ENCODE results near the gene E2F4. TPM values are rescaled to one million over a fixed set of nuclear protein-coding genes. Genes with fewer than 3 reads are reported as not detected.

Gene E2F4
- total and polyA plus RNA-seq, 9 of the 15 experiments (the other 6 are each of a cell fraction or from before 2014, with no cell fraction given) = 9.7 to 139 (median 106) TPM

- TF ChIP-seq MXD1 (CRISPR knock-in tag; IDR thresholded peaks at IDR 0.05; ENCODE audit: borderline replicate concordance, poor library complexity, severe bottlenecking) (no peak), TBL1XR1 (IDR thresholded peaks at IDR 0.05; ENCODE audit: low read length in 2 of 2) (no peak; a peak in 1 of 4 replicates), TEAD4 (IDR thresholded peaks at IDR 0.05; ENCODE audit: low read length) (no peak), TEAD4 (CRISPR knock-in tag; IDR thresholded peaks at IDR 0.05; ENCODE audit: borderline replicate concordance) (peak; percentile 49; the same call in 1 of the 2 replicates), HMG20A (CRISPR knock-in tag; conservative IDR thresholded peaks at IDR 0.05) (no peak), ZNF436 (CRISPR knock-in tag; IDR thresholded peaks at IDR 0.05) (no peak), NCOR1 (IDR thresholded peaks at IDR 0.05) (no peak), RNF2 (IDR thresholded peaks at IDR 0.05) (0 out of 2 replicates have a peak, but pooled peaks have one; percentile 29), SMC3 (conservative IDR thresholded peaks at IDR 0.05; ENCODE audit: insufficient read depth, low read depth, low read length) (no peak), TAF9B (IDR thresholded peaks at IDR 0.05; ENCODE audit: partially characterized antibody) (no peak), SP2 (IDR thresholded peaks at IDR 0.05; ENCODE audit: extremely low read depth, low read depth, low read length, poor library complexity, severe bottlenecking) (peak; percentile 86), GATA2 (CRISPR knock-in tag; IDR thresholded peaks at IDR 0.05) (no peak), BACH1 (tag; IDR thresholded peaks at IDR 0.05) (no peak), TCF7L2 (IDR thresholded peaks at IDR 0.05; ENCODE audit: low read depth, low read length) (no peak), ETS2 (tag; IDR thresholded peaks at IDR 0.05; ENCODE audit: borderline replicate concordance, poor library complexity, severe bottlenecking) (no peak), ETV1 (tag; conservative IDR thresholded peaks at IDR 0.05; ENCODE audit: low read depth) (no peak), ZNF764 (CRISPR knock-in tag; IDR thresholded peaks at IDR 0.05; ENCODE audit: low read depth) (no peak), NRF1 (conservative IDR thresholded peaks at IDR 0.05 in 1 of 2, IDR thresholded peaks at IDR 0.05 in 1 of 2) (peak; percentile 83 to 86), RBM39 (optimal IDR thresholded peaks at IDR 0.05; ENCODE audit: low read depth, low read length) (no peak), HDGF (IDR thresholded peaks at IDR 0.05) (no peak), SUPT5H (IDR thresholded peaks at IDR 0.05) (peak; percentile 82), ZNF347 (CRISPR knock-in tag; IDR thresholded peaks at IDR 0.05; ENCODE audit: low read depth) (no peak), CHAMP1 (IDR thresholded peaks at IDR 0.05) (no peak)
- TF ChIP-seq, protein P1, sequence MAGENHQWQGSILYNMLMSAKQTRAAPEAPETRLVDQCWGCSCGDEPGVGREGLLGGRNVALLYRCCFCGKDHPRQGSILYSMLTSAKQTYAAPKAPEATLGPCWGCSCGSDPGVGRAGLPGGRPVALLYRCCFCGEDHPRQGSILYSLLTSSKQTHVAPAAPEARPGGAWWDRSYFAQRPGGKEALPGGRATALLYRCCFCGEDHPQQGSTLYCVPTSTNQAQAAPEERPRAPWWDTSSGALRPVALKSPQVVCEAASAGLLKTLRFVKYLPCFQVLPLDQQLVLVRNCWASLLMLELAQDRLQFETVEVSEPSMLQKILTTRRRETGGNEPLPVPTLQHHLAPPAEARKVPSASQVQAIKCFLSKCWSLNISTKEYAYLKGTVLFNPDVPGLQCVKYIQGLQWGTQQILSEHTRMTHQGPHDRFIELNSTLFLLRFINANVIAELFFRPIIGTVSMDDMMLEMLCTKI (IDR thresholded peaks at IDR 0.05; ENCODE audit: partially characterized antibody) = no peak
- TF ChIP-seq, protein P2, sequence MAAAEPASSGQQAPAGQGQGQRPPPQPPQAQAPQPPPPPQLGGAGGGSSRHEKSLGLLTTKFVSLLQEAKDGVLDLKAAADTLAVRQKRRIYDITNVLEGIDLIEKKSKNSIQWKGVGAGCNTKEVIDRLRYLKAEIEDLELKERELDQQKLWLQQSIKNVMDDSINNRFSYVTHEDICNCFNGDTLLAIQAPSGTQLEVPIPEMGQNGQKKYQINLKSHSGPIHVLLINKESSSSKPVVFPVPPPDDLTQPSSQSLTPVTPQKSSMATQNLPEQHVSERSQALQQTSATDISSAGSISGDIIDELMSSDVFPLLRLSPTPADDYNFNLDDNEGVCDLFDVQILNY (CRISPR knock-in tag; IDR thresholded peaks at IDR 0.05) = no peak
Observed at GRCh38 chr16:67183627-67184452, 8.1 kb upstream of the E2F4 start, which contains the start of gene MATCAP1 (continued).
